T-helper 22 cell (primary cell): Measurements from ENCODE around the gene ENO1.
"Not testable (repeated sequence)": the region's sequence is repeated elsewhere in the genome, so short reads cannot be mapped to it uniquely, and the experiment has no call there.

ENCODE experiments used
- DNase-seq: peaks from one replicate; pipeline ENCODE4 v3.0.0-alpha.2; 2020; ENCODE audit warnings: low read depth

The ENO1 gene

GRCh38 chr1:8896775-8897174, 18.3 kb upstream of the ENO1 start:
- not testable (repeated sequence) for DNase-seq

- no peak for DNase-seq
These were observed 13.5 kb upstream of the ENO1 start for GRCh38 chr1:8892026-8892425.

- DNase-seq = no peak
These were observed 12.9 kb upstream of the ENO1 start for GRCh38 chr1:8891401-8891800.

- DNase-seq = no peak
These were observed 11.7 kb upstream of the ENO1 start for GRCh38 chr1:8889925-8890785.

GRCh38 chr1:8889103-8889846, 10.8 kb upstream of the ENO1 start:
- no peak for DNase-seq

- no peak for DNase-seq
These were observed 8.1 kb upstream of the ENO1 start for GRCh38 chr1:8886589-8886988.

- DNase-seq = not testable (repeated sequence)
These were observed 7.6 kb upstream of the ENO1 start for GRCh38 chr1:8886031-8886524.

- DNase-seq = not testable (repeated sequence)
These were observed 5.6 kb upstream of the ENO1 start for GRCh38 chr1:8884105-8884504.

GRCh38 chr1:8883491-8883890, 5.0 kb upstream of the ENO1 start:
- no peak for DNase-seq

- no peak for DNase-seq
These were observed 1.6 kb upstream of the ENO1 start for GRCh38 chr1:8879922-8880676.

- no peak for DNase-seq
These were observed 1.0 kb upstream of the ENO1 start for GRCh38 chr1:8879464-8879921.

GRCh38 chr1:8878698-8879463, 395 bp upstream of the ENO1 start:
- peak; percentile 95 for DNase-seq

GRCh38 chr1:8876087-8876486, 2.4 kb downstream of the ENO1 start:
- DNase-seq = no peak

- no peak for DNase-seq
These were observed 3.1 kb downstream of the ENO1 start for GRCh38 chr1:8875216-8875861.

- DNase-seq = no peak
These were observed 4.0 kb downstream of the ENO1 start for GRCh38 chr1:8874230-8875201.

GRCh38 chr1:8873506-8874229, 4.8 kb downstream of the ENO1 start:
- DNase-seq = peak; percentile 66

GRCh38 chr1:8873001-8873400, 5.5 kb downstream of the ENO1 start:
- no peak for DNase-seq

GRCh38 chr1:8871965-8872399, 6.5 kb downstream of the ENO1 start:
- no peak for DNase-seq

- DNase-seq = no peak
These were observed 6.9 kb downstream of the ENO1 start for GRCh38 chr1:8871539-8871935.
